Nephron progenitor cell (in vitro differentiated cells): Measurements from ENCODE around the gene RASSF5.
A peak's percentile ranks its signal among the peaks of the same experiment; 100 is the strongest.

ENCODE experiments used
- DNase-seq: peaks from one replicate; pipeline ENCODE4 v3.0.0; 2021
- H3K27ac Mint-ChIP-seq: 2 replicates; pipeline ENCODE4 v1.8.0; 2021; ENCODE audit warnings: mild to moderate bottlenecking, moderate library complexity, mixed read lengths
- H3K27me3 Mint-ChIP-seq: 2 replicates; pipeline ENCODE4 v1.8.0; 2021; ENCODE audit warnings: mild to moderate bottlenecking, low read depth, mixed read lengths; ENCODE audit not compliant: poor library complexity
- H3K36me3 Mint-ChIP-seq: 2 replicates; pipeline ENCODE4 v1.8.0; 2021; ENCODE audit warnings: low read depth, mixed read lengths
- H3K4me1 Mint-ChIP-seq: 2 replicates; pipeline ENCODE4 v1.8.0; 2021; ENCODE audit warnings: mixed read lengths
- H3K4me3 Mint-ChIP-seq: 2 replicates; pipeline ENCODE4 v1.8.0; 2021; ENCODE audit warnings: mild to moderate bottlenecking, moderate library complexity, mixed read lengths
- H3K9me3 Mint-ChIP-seq: 2 replicates; pipeline ENCODE4 v1.8.0; 2021; ENCODE audit warnings: mild to moderate bottlenecking, moderate library complexity, mixed read lengths
- CTCF ChIP-seq: fragments of 200-600 bp; sonication (generic); IDR thresholded peaks from 2 replicates; pipeline ENCODE4 v1.5.0; 2021; ENCODE audit warnings: antibody characterized with exemption

RASSF5 gene

GRCh38 chr1:206497363-206497762, 10.0 kb upstream of the RASSF5 start:
- H3K4me3 Mint-ChIP-seq = no peak overlapping the region

DNA sequence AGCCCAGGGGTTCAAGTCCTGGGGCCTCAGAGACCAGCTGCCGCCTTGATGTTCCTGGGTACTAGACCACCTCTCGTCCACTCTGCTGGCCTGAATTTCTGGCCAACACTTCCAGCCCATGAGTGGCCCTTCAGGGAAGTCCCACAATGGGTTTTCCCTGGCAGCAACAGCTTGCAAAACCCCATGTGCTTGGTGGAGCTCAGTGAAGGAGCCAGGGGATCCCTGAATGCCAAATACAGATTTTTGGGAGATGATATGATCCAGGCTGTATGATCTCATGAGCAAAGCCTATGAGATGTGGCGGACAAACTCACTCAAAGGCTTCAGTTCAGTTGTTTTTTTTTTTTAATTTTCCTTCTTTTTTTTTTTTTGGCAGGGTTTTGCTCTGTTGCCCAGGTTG, 9.6 kb upstream of the RASSF5 start:
- no peak overlapping the region for H3K4me3 Mint-ChIP-seq
- no peak overlapping the region for H3K27ac Mint-ChIP-seq
- DNase-seq = no peak
- peaks cover 6% of the 10 kb centered on the region for H3K36me3 Mint-ChIP-seq
- H3K9me3 Mint-ChIP-seq = no peaks in the 10 kb centered on the region
- peaks cover 17% of the 10 kb centered on the region for H3K27me3 Mint-ChIP-seq
- peaks cover 26% of the 10 kb centered on the region for H3K4me1 Mint-ChIP-seq
- no peak for TF ChIP-seq CTCF

More at GRCh38 chr1:206497363-206497762, 10.0 kb upstream of the RASSF5 start:
- H3K4me1 Mint-ChIP-seq = peaks cover 26% of the 10 kb centered on the region
- no peak for TF ChIP-seq CTCF
- H3K9me3 Mint-ChIP-seq = no peaks in the 10 kb centered on the region
- H3K36me3 Mint-ChIP-seq = peaks cover 8% of the 10 kb centered on the region
- H3K27ac Mint-ChIP-seq = no peak overlapping the region
- H3K27me3 Mint-ChIP-seq = peaks cover 13% of the 10 kb centered on the region
- DNase-seq = no peak

DNA sequence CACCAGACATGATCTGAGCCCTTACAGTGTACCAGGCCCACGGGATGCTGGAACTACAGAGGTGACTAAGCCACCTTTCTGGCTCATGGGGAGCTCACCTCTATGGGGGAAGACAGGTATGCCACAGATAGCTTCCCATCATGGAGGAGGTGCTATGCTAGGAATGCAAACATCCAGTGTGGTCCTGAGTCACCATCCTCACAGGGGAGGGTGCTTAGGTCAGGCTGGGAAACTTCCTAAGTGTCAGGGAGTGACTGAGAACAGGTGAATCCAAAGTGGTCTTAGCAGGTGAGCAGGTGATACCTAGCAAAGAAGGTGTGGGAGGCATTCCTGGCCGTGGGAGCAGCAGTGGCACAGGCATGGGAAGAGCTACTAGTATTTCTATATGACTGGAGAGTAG, 8.6 kb upstream of the RASSF5 start:
- Mint-ChIP-seq H3K27ac (no peak overlapping the region), H3K4me3 (no peak overlapping the region), H3K27me3 (peaks cover 26% of the 10 kb centered on the region), H3K9me3 (no peaks in the 10 kb centered on the region), H3K36me3 (peaks cover 6% of the 10 kb centered on the region), H3K4me1 (peaks cover 26% of the 10 kb centered on the region)
- TF ChIP-seq CTCF = no peak
- DNase-seq = no peak

DNA sequence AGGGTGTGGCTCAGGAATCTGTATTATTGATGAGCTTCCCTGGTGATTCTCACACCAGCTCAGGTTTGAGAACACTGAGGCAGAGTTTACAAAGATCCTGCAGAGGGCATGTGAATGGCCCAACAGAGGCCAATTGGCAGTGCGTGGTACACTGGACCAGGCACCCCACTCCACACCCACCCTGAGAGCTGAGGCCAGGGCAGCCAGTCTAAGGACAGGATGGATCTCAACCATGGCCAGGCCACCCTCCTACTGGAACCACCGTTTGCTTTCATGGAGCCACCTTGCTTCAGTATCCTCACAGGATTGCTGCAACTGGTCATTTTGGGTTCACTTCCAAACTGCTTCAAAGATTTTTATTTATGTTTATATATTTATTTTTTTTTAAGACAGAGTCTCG, 7.3 kb upstream of the RASSF5 start:
- DNase-seq = no peak
- TF ChIP-seq CTCF = no peak
- H3K27me3 Mint-ChIP-seq = peaks cover 40% of the 10 kb centered on the region
- no peak overlapping the region for H3K4me3 Mint-ChIP-seq
- peaks cover 6% of the 10 kb centered on the region for H3K36me3 Mint-ChIP-seq
- H3K9me3 Mint-ChIP-seq = no peaks in the 10 kb centered on the region
- H3K27ac Mint-ChIP-seq = no peak overlapping the region
- H3K4me1 Mint-ChIP-seq = peaks cover 26% of the 10 kb centered on the region

- H3K9me3 Mint-ChIP-seq = no peaks in the 10 kb centered on the region
- peaks cover 58% of the 10 kb centered on the region for H3K27me3 Mint-ChIP-seq
- peaks cover 21% of the 10 kb centered on the region for H3K4me1 Mint-ChIP-seq
- H3K27ac Mint-ChIP-seq = peak overlapping the region; percentile 41
- H3K4me3 Mint-ChIP-seq = no peak overlapping the region
- TF ChIP-seq CTCF = no peak
- no peaks in the 10 kb centered on the region for H3K36me3 Mint-ChIP-seq
- DNase-seq = no peak
Observed at GRCh38 chr1:206501881-206502280, 5.5 kb upstream of the RASSF5 start.

- TF ChIP-seq CTCF = no peak
- Mint-ChIP-seq H3K27me3 (peaks cover 64% of the 10 kb centered on the region), H3K9me3 (no peaks in the 10 kb centered on the region), H3K4me3 (no peak overlapping the region), H3K36me3 (no peaks in the 10 kb centered on the region), H3K4me1 (peaks cover 17% of the 10 kb centered on the region), H3K27ac (no peak overlapping the region)
- DNase-seq = no peak
Observed at GRCh38 chr1:206502403-206502802, 4.9 kb upstream of the RASSF5 start.
